RCC 7860 (cell line): ENCODE data around the gene CHRM4.
A peak's percentile ranks its signal among the peaks of the same experiment; 100 is the strongest.

ENCODE experiments used
- DNase-seq: peaks from one replicate; pipeline ENCODE4 v3.0.0-alpha.2; 2015; ENCODE audit warnings: low spot score
- FAIRE-seq: peaks from 2 replicates; lab custom pipeline; 2012; peaks lifted over from hg19 to GRCh38; lab: Jason Lieb, UNC

Gene CHRM4

DNA sequence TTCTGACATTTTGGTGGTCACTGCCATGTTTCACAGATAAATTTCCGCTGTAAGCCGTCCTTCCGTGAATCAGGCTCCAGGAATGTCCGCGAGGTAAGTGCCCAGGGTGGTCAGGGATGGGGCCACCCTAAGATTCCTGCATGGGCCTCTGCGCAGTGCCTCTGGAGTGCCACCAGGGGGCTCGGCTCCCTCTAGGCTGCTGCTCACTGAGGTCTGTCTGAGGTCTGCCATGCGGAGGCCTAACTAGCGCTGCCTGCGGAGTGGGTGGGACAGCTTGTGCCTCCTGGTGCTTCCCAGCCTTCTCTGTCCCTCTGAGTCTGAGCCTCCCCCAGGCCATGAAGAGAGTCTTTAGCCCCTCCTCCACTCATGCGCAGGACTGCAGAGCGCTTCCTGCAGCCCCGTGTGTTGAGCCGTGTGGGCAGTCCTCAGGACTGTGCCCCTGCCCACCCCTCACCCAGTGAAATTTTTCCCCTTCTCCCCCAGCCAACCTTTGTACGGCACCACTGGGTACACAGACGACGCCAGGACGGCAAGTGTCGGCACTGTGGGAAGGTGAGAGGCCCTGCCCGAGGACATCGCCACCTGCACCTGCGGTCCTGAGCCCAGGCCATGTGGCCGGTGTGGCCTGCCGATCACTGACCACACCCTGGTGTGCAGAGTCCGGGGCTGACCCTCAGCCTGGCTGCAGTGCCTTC is 22.0 kb downstream of the CHRM4 start:
- no peak for FAIRE-seq
- DNase-seq = peak; percentile 82

GRCh38 chr11:46367916-46368267 is 23.7 kb downstream of the CHRM4 start:
- DNase-seq (no peak), FAIRE-seq (no peak)

DNA sequence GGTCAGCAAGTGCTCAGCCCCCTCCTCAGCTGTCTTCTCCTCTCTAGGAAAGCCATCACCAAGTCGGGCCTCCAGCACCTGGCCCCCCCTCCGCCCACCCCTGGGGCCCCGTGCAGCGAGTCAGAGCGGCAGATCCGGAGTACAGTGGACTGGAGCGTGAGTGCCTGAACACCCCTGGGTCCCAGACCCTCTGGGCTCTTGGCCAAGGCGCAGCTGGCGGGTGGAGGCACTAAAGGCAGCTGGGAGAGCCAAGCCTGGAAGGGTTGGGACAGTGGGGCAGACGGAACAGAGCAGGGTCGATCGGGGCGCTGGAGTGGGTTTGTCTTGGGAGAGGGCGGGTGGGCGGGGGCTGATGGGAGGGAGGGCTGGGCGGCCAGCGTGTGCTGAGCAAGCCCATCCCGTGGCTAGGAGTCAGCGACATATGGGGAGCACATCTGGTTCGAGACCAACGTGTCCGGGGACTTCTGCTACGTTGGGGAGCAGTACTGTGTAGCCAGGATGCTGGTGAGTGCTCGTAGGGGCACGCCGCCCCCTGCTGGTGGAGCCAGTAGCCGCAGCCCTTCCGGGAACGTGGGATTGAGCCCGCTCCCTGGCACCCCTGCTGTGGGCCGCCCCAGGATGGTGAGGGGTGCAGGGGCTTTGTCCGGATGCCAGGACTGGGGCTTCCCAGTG is 24.2 kb downstream of the CHRM4 start:
- FAIRE-seq (no peak), DNase-seq (peak; percentile 8)

GRCh38 chr11:46366661-46367161 is 24.9 kb downstream of the CHRM4 start:
- DNase-seq (no peak), FAIRE-seq (no peak)

DNA sequence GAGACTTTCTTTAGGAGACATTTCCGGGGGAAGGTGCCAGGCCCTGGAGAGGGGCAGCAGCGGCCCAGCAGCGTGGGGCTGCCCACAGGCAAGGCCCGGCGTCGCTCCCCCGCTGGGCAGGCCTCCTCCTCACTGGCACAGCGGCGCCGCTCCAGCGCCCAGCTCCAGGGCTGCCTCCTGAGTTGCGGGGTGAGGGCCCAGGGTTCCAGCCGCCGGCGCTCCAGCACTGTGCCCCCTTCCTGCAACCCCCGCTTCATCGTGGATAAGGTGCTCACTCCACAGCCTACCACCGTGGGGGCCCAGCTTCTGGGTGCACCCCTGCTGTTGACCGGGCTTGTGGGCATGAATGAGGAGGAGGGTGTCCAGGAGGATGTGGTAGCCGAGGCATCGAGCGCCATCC is 25.3 kb downstream of the CHRM4 start:
- DNase-seq (no peak), FAIRE-seq (no peak)

- DNase-seq = no peak
- no peak for FAIRE-seq
Measured at GRCh38 chr11:46364791-46365190, 26.8 kb downstream of the CHRM4 start.

- FAIRE-seq (no peak), DNase-seq (no peak)
Measured at GRCh38 chr11:46364056-46364455, 27.5 kb downstream of the CHRM4 start.

DNA sequence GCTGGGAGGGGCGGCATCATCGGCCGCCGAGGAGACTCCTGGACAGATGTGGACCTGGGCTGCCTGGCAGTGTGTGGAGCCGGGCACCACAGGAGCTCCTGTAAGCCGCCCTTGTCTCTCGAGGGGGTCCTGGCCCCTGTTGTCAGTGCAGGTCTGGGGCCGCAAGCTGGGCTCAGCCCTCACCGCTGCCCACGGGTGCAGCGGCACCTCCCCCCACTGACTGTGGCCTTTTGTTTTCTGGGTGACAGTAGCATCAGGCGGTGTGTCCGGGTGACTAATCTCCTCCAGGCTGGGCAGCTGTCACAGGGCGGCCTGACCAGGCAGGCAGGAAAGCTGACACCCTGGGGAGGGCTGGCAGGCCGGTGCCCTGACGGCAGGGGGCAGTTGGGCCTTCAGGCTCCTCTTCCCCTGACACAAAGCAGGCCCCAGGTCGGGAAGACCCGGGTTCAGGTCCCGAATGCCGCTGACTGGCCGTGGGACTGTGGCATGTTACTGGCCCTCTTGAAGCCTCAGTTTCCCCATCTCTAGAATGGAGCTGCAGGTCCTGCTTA is 28.0 kb downstream of the CHRM4 start:
- FAIRE-seq (peak; percentile 58), DNase-seq (peak; percentile 90)

GRCh38 chr11:46363031-46363407 is 28.6 kb downstream of the CHRM4 start:
- DNase-seq (peak; percentile 94), FAIRE-seq (no peak)

DNA sequence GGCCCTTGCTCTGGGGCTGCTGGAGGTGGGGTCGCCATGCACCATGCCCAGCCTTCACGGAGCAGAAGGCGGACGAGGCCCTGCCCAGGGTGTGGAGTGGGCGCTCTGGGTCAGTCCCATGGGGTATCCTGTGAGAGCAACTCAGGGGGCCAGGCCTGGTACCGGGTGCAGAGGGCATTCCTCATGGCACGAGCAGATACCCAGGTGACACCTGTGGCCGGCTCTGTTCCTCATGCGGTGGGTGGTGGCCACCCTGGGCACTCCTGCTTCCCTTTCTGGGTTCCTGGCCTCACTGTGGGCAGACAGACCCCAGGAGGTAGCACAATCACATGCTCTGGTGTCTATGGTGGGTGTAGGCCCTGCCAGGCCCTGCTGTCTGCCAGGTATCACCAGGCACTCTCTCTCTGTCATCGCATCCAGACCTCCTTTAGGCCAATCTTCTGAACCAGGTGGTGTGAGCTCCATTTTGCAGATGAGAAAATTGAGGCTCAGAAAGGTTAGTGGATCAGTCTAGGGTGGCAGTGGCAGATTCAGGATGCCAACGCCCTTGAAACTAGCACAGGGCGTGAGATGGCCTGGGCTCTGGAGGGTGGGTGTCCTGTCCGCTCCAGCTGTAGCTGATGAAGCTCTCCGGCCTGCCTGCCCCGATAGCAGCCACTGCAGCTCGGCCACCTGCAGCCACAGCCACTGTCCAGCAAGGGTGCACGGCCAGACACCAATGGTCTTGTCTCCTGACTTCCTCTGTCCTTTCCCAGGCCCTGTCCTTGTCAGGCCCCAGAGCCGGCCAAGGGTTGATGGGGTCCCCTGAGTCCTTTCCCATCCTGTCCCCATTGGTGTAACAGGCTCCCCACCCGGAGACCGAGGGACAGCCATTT is 29.2 kb downstream of the CHRM4 start:
- FAIRE-seq = no peak
- DNase-seq = no peak

DNA sequence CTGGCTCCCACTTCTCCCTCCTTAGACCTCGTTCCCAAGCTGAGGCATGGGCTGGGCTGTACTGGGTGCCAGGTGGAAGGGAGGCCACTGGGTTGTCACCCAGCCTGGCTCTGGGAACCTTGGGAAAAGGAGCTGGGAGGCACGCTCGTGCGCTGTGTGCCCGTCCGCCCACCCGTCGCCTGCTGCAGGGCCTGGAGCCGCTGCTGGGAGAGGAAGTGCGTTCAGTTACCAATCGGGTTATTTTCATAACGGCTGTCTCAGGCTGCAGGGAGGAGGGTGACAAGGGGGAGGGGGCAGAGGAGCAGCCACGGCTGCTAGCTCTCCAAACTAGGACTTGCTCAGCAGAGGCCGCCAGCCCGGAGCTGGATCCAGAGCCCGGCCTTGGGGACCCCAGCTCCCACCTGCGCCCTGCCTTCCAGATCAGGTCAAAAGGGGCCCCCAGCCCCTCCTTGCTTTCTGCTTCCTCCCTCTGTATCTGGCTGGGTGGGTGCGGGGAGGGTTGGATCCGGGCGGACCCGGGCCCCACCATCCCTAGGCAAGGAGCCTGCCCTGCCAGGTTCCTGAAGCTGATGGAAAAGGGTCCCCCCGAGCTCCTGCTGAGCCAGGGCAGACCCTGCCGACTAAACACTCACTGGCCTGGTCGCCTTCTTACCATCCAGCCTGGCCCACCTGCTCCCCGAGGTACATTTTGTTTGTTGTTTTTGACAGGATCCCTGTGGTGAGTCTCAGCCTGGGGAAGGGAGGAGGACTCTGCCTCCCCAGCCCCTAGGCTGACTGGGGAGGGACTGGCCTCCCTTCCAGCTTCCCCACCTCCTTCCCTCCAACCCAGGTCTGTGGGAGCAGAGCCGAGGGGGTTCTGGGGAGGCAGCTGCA is 30.1 kb downstream of the CHRM4 start:
- DNase-seq = no peak
- no peak for FAIRE-seq

DNA sequence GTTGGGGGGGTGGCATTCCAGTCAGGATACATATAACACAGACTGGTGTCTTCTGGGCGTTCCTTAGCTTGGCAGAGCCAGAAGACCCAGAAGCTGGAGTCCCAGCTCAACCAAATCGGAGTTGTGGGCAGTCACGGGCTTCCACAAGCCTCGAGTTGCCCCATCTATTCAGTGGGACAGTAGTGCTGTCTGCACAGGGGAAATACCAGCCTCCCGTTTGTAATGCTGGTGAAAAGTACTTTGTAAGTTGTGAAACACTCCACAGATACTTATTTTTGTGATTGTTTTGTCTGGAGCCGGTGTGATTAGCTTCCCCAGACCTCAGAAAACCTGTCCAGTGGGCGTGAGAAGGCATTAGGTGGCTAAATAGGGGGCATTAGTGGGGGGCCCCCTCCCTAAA is 30.7 kb downstream of the CHRM4 start:
- FAIRE-seq = no peak
- DNase-seq = no peak

- no peak for DNase-seq
- FAIRE-seq = no peak
Measured at GRCh38 chr11:46359953-46360352, 31.6 kb downstream of the CHRM4 start.

DNA sequence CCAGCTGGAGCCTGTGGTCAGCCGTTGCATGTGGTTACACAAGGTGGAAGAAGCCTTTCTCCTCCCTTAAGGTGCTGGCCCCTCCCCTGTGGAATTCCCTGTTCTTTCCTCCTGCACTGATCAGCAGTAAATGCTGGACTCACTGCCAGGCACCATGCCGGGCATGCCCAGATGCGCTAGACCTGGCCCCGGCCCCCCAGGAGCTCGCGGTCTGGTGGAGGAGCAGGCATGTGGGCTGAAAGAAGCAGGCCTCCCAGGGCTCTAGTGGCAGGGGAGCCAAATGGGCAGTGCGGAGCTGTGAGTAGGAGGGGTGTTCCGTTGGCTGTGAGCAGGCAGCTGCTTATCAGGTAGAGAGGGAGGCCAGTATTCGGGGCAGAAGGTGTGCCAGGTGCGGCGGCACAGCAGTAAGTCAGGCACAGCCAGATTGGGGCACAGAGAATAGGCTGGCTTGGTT is 34.1 kb downstream of the CHRM4 start:
- DNase-seq = peak; percentile 79
- FAIRE-seq = no peak

- no peak for FAIRE-seq
- peak; percentile 60 for DNase-seq
Measured at GRCh38 chr11:46356924-46357482, 34.6 kb downstream of the CHRM4 start.

DNA sequence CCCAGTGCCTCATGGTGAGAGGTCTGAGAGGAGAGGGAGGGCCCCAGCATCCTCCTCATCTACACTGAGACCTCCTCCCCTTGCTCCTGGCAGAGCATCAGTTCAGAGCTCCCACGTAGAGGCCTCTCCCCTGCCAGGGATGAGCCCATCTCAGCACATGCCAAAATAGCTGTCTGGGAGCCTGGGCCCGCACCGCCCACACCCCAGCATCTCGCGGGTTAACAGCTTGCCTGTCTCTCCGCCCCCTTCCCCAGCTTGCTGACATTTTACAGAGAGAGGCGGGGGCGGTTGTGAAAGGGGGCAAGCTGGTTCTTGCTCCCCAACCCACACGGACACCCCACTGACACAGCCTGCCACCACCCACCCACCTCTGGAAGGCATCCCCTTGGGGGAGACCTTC is 37.9 kb downstream of the CHRM4 start:
- no peak for DNase-seq
- no peak for FAIRE-seq

DNA sequence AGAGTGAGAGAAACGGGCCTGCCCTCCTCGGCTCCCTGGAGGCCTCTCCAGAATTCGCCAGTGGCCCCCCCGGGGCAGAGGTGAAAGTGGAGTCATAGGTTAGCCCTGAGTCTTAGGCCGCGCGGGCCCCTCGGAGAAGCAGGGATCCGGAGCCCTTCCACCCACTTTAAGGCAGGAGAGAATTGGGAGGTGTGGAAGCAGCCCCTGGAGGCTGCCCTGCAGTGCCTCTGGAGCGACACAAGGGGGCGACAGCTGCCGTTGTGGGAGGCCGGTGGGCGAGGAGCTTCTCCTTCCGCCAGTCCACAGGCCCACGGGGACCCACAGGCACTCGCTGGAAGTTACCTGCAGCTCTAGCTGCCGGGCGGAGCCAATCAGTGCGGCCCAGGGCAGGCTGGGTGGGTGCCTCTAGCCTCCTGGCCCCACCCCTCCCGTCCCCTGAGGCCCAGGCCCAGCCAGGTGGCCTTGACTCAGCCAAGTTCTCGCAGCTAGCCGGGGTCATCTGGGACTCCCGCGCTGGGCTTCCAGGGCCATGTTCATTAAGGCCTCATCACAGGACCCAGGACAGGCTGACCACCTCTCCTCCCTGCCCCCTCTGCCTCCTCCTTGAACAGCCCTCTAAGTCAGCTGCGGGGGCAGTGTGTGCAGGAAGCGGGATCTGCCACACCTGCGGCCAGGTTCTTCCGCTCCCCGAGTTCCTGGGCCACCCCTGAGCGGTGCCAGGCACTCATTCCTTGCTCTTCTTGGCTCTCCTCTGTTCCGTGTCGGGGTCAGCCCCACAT is 39.3 kb downstream of the CHRM4 start:
- peak; percentile 16 for DNase-seq

DNA sequence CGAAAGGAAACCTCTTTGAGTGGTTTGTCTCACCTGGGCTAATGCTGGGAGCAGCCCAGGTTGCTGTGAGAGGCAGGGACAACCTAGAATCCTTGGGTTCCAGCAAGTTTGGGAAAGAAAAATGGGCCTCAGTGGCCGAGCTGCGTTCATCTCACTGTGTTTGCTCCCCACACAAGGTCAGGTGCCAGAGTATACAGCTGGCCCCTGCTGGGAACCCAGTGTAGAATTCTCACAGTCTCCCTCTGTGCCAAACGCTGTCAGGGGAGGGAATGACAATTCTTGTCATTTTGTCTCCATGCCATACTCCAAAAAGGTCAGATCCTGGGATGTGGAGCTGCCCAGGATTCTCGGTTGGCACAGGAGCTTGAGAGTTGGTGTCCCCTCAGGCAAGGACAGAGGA is 40.0 kb downstream of the CHRM4 start:
- no peak for FAIRE-seq

More for the DNA sequence above, 39.3 kb downstream of the CHRM4 start:
- FAIRE-seq = no peak

GRCh38 chr11:46351148-46351547 is 40.4 kb downstream of the CHRM4 start:
- FAIRE-seq (no peak), DNase-seq (no peak)

More for the DNA sequence above, 40.0 kb downstream of the CHRM4 start:
- no peak for DNase-seq
